Breast epithelium (tissue), 3 donors: Measurements from ENCODE around the gene IFI27.

ENCODE experiments used
- POLR2A ChIP-seq: fragments of 450-650 bp; IDR thresholded peaks from one replicate; pipeline ENCODE4 v1.6.1; 2016; ENCODE audit warnings: antibody characterized with exemption, mild to moderate bottlenecking, moderate library complexity
- TF ChIP-seq, protein P1 (sequence below), 3 donors: fragments of 450-650 bp; IDR thresholded peaks; one replicate each; pipeline ENCODE4 v1.5.1; 2016 to 2017; ENCODE audit warnings: antibody characterized with exemption in 3 of 3, mild to moderate bottlenecking in 3 of 3, moderate library complexity in 3 of 3

GRCh38 chr14:94080621-94081385 is 29.7 kb upstream of the IFI27 start, which contains the start of the genes DDX24 and IFI27L1:
- TF ChIP-seq, protein P1, sequence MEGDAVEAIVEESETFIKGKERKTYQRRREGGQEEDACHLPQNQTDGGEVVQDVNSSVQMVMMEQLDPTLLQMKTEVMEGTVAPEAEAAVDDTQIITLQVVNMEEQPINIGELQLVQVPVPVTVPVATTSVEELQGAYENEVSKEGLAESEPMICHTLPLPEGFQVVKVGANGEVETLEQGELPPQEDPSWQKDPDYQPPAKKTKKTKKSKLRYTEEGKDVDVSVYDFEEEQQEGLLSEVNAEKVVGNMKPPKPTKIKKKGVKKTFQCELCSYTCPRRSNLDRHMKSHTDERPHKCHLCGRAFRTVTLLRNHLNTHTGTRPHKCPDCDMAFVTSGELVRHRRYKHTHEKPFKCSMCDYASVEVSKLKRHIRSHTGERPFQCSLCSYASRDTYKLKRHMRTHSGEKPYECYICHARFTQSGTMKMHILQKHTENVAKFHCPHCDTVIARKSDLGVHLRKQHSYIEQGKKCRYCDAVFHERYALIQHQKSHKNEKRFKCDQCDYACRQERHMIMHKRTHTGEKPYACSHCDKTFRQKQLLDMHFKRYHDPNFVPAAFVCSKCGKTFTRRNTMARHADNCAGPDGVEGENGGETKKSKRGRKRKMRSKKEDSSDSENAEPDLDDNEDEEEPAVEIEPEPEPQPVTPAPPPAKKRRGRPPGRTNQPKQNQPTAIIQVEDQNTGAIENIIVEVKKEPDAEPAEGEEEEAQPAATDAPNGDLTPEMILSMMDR (IDR thresholded peaks at IDR 0.05), result peak in 1 of 3 donors; percentile 7
- peak; percentile 95 for TF ChIP-seq POLR2A
